ENCODE data around the gene PALM.
A peak's percentile ranks its signal among the peaks of the same experiment; 100 is the strongest.

PALM gene

DNA sequence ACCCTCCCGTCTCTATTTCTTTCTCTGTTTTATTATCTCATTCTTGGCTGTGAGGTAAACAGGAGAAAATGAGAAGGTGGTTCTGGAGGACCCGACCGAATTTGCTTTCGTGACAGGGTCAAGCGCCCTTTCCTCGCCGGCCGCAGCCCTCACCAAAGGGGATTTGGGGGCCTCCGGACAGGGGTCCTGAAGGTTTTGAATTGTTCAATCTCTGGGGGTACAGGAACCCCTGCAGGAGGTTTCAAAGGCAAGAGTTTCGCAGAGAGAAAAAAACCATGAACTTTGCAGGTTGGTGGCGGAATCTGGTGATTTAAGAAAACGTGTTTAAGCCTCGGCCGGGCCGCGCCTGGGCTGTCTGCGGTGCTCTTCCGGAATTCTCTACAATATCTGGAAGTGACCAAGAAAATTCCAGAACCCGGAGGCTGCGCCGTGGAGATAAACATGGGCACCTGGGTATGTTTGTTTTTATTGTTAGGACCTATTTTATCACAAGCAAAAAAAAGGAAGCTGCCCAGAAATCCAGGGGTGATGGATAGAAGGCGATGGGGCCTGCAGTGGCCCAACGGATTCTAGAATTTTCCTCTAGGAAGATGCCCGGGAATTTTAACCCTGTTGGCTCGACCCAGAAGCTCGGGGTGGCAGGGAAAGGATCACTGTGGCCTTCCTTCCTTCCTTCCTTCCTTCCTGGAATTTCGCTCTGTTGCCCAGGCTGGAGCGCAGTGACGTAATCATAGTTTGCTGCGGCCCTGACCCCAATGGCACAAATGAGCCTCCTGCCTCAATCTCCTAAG, 74.3 kb downstream of the PALM start:
- no peak for DNase-seq (ENCODE audit: low read depth in 3 of 3)

- DNase-seq (ENCODE audit: low read depth in 3 of 3) = no peak
These were observed 75.8 kb downstream of the PALM start for GRCh38 chr19:784541-784940.

DNA sequence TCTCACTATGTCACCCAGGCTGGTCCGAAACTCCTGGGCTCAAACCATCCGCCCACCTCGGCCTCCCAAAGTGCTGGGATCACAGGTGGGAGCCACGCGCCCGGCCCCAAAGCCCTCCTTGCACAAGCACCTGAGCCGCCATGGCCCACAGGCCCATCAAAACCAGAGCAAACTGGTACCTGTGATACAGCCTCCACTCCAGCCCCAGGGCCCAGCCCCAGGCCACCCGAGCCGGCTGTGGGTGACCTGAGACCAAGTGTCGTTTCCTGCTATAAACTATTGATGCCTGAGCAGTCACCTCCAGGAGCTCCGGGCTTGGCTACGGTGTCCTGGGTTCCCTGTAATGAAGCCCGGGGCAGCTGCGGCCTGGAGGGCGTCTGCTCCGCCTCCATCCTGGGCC, 78.8 kb downstream of the PALM start:
- DNase-seq (ENCODE audit: low read depth in 3 of 3) = no peak

DNA sequence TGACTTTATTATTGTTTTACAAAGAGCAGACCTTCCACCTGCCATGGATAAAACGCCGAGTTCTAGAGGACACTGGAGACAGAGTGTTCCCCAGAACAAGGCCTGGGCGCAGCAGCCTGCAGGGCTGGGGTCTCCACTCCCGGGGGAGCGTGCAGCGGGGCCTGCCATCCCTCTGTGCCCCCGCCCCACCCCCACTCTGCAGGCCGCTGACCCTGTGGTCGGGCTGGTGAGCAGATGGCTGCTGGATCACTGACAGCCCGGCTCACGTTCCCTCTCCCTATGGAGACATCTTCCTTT, 79.9 kb downstream of the PALM start:
- no peak for DNase-seq (ENCODE audit: low read depth in 3 of 3)

DNA sequence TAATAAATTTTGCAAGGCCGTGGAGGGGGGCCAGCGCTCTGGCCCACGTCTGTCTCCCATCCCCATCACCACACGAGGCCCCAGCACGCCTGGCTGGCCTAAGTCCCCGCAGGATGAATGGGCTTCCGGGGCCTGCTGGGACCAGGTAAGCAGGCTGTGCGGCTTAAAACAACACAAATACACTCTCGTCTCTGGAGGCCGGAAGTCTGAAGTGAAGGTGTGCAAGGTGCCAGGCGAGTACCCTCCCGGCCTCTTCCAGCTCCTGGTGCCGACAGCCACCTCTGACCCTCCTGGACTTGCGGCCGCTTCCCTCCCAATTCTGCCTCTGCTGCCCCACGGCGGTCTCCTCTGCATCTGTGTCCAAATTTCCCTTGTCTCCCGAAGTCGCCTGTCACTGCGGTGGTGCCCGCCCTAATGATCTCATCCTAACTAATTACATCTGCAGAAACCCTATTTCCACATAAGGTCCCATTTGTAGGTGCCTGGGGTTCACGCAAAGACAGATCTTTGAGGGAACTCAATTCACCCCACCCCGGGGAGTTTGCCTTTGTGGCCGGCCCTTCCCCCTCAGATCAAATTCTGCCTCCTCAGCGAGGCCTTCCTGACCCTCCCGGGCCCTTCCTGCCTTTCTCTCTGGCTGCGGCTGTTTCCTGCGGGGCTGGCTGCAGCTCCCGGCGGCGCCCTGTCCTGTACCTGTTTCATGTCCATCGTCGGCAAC, 80.4 kb downstream of the PALM start:
- no peak for DNase-seq (ENCODE audit: low read depth in 3 of 3)

DNA sequence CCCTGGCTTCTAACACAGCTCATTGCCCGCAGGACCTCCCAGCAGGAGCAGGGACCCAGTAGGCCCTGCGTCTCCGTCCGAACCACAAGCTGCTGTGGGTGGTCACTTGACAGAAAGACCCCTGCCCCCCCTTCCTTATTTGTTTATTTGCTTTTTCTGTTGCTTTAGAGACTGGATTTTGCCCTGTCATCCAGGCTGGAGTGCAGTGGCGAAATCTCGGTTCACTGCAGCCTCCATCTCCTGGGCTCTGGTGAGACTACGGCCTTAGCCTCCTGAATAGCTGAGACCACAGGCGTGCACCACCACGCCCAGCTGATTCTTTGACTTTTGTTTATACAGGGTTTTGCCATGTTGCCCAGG, 80.9 kb downstream of the PALM start:
- DNase-seq (ENCODE audit: low read depth in 3 of 3) = no peak

- DNase-seq (ENCODE audit: low read depth in 3 of 3) = no peak
These were observed 82.4 kb downstream of the PALM start for GRCh38 chr19:791007-791566.

- DNase-seq (ENCODE audit: low read depth in 3 of 3) = no peak
These were observed 83.0 kb downstream of the PALM start for GRCh38 chr19:791567-792305.

GRCh38 chr19:792306-792885, 83.7 kb downstream of the PALM start:
- DNase-seq (ENCODE audit: low read depth in 3 of 3) = no peak

GRCh38 chr19:793806-794205, 85.1 kb downstream of the PALM start:
- DNase-seq (ENCODE audit: low read depth in 3 of 3) = no peak

GRCh38 chr19:795073-795611, 86.4 kb downstream of the PALM start:
- DNase-seq (ENCODE audit: low read depth in 3 of 3) = no peak

DNA sequence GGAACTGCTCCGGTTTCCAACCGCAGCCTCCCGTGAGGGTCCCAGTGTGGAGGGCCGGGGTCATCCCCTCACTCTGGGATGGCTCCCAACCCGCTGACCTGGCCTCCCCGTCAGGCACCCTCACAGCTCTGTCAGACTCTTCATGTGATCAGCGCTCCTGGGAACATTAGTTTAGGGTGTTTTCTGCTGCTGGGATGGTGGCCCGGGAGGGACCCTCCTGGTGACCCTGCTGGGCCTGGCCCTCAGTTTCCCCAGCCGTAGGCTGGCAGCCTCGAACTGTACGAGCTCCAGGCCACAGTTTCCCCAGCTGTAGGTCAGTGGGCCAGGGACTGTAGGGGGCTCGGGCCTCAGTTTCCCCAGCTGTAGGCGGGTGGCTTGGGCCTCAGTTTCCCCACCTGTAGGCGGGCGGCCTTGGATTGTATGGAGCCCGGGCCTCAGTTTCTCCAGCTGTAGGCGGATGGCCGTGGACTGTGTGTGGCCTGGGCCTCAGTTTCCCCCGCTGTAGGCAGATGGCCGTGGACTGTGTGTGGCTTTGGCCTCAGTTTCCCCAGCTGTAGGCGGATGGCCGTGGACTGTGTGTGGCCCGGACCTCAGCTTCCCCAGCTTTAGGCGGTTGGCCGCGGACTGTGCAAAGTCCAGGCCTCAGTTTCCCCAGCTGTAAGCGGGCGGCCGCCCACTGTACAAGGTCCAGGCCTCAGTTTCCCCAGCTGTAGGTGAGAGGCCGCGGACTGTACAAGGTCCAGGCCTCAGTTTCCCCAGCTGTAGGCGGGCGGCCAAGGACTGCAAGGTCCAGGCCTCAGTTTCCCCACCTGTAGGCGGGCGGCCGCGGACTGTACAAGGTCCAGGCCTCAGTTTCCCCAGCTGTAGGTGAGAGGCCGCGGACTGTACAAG, 87.2 kb downstream of the PALM start:
- no peak for DNase-seq (ENCODE audit: low read depth in 3 of 3)

- peak; percentile 99 for DNase-seq (ENCODE audit: low read depth in 3 of 3)
These were observed 88.2 kb downstream of the PALM start, which contains the start of gene PTBP1 for GRCh38 chr19:796692-797527. Gene PTBP1 (plus strand): TSS chr19:797452. CDS start chr19:797498, 46 bp downstream.
